Ovary (tissue), 3 donors: ENCODE measurements around the gene SLC4A8.

Source experiments
- CTCF ChIP-seq, 3 donors: fragments of 450-650 bp in 2 of 3; fragments of 200-600 bp in 1 of 3; IDR thresholded peaks; one replicate each; pipeline versions ENCODE4 v1.5.1 to v1.8.0; 2016 to 2022; ENCODE audit warnings: antibody characterized with exemption in 3 of 3, mild to moderate bottlenecking in 1 of 3
- EP300 ChIP-seq: sonication (generic); formaldehyde crosslinking; IDR thresholded peaks from one replicate; pipeline ENCODE4 v1.6.1; 2017; ENCODE audit warnings: antibody characterized with exemption
- POLR2A ChIP-seq: fragments of 450-650 bp; IDR thresholded peaks from one replicate; pipeline ENCODE4 v1.6.1; 2017; ENCODE audit warnings: antibody characterized with exemption, mild to moderate bottlenecking, moderate library complexity
- donor health status: DM: no; HTN: no; CAD: no.

GRCh38 chr12:51413149-51413548, 11.5 kb upstream of the SLC4A8 start:
- TF ChIP-seq POLR2A, result no peak
- TF ChIP-seq CTCF (IDR thresholded peaks at IDR 0.05), result no peak
- TF ChIP-seq EP300, result no peak
